A172 (cell line): ENCODE results near the gene CEP250. TPM values are rescaled to one million over a fixed set of nuclear protein-coding genes. Genes with fewer than 3 reads are reported as not detected.
"Not testable (repeated sequence)": the region's sequence is repeated elsewhere in the genome, so short reads cannot be mapped to it uniquely, and the experiment has no call there.

Experiments
- DNase-seq: peaks from one replicate; pipeline ENCODE4 v3.0.0-alpha.2; 2015; ENCODE audit warnings: low spot score
- total RNA-seq: library from RNA; depleted of rRNA; stranded (reverse); fragments of >200 nt; shearing (Covaris generic); gene quantifications from 2 replicates; pipeline ENCODE4 v1.2.3, GENCODE V29; 2014

Gene CEP250
- total RNA-seq, 1 experiment from 2014 or later = 18.4 TPM

DNA sequence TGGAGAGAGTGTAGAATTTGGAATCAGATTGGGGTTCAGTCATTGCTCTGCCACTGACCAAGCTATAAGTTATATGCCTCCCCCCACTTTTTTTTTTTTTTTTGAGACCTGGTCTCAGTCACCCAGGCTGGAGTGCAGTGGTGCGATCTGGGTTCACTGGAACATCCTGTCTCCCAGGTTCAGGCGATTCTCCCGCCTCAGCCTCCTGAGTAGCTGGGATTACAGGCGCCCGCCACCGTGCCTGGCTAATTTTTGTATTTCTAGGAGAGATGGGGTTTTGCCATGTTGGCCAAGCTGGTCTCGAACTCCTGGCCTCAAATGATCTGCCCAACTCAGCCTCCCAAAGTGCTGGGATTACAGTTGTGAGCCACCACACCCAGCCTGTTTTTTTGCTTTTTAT lies 1.3 kb downstream of the CEP250 start:
- DNase-seq = not testable (repeated sequence)

DNA sequence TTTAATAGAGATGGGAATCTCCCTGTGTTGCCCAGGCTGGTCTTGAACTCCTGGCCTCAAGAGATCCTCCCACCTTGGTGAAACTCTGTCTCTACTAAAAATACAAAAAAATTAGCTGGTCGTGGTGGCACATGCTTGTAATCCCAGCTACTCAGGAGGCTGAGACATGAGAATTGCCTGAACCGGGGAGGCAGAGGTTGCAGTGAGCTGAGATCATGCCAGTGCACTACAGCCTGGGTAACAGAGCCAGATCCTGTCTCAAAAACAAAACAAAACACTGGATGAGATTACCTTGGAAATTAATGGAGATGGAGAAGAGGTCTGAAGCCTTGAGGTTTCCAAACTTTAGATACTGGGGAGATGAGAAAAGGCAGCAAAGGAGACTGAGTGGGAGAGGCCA lies 2.1 kb downstream of the CEP250 start:
- not testable (repeated sequence) for DNase-seq

DNA sequence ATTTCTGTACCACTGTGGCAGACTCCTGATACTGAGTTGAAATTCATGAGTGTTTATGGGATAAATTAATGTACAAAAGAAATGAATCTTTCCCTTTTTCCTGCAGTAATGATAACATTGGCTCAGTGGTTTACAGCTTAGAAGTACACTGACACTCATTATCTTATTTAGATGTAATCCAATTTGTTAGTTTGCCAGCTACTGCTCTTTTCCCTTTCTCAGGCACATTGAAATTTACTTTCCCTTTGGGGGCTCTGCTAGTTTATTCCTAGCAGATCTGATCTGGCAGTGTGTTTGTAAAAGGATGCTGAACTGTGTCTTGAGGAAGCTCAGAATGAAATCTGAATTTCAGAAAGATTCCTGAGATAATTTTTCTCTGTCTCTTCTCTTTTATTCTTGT lies 3.0 kb downstream of the CEP250 start:
- DNase-seq = no peak

DNA sequence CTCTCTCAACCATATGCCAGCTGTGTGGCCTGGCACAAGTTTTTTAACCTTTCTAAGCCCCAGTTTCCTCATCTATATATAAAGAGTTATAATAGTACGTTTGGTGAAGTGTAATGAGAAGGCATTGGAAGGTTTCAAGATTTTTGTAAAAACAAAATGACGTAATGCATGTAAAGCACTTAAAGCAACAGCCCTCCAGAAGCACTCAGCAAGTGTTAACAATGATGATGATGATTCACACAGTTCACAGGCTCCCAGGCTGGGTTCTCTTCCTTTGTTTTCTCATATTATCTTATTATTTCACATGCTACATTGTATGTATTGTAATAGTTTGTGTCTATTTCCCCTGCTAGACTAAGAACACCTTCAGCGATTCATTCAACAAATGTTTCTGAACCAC lies 6.2 kb downstream of the CEP250 start:
- DNase-seq = no peak

DNA sequence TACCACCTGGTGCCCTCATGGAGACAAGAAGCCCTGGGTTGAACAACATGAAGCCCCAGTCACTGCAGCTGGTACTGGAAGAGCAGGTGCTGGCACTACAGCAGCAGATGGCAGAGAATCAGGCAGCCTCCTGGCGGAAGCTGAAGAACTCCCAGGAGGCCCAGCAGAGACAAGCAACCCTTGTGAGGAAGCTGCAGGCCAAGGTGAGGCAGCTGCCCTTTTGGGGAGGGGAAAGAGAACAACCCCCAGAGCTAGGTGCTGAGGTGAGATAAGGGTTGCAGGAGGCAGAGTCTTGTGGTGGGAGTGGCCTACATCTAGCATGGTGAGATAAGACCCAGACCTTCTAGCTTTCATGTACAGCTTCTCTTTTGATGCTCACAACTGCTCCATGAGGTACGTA lies 7.0 kb downstream of the CEP250 start:
- no peak for DNase-seq

DNA sequence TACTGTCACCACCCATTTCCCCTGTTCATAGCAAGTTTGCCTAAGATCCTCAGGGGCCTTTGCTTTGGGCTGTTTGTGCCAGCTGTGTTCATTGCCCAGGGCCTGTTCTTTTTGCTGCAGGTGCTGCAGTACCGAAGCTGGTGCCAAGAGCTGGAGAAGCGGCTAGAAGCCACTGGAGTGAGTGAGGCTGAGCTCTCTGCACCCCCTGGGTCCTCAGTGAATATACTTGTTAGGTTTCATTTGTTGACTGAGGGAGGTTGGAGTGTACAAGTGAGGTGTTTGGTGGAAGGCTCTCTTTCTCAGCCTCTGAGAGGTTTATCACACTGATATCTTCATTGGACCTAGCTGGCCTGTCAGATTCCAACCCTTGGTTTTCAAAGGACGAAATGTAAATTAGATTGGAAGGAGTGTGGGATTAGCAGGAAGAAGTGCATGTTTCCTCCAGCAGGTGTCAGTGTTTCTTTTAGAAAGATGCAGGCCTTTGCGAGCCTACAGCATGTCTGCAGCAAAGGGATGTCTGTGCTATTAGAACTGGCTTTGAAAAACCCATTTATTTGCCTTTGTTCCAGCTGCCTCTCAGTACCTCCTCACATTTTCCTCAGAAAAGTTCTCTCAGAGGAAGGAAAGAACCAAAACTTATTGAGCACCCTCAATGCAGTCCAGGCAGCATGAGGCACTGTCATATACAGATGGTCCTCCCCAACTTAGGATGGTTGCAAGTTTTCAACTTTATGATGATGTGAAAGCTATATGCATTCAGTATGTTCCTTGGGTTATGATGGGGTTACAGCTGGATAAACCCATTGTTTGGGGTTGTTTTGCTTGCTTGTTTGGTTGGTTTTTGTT lies 8.3 kb downstream of the CEP250 start:
- peak; percentile 75 for DNase-seq

DNA sequence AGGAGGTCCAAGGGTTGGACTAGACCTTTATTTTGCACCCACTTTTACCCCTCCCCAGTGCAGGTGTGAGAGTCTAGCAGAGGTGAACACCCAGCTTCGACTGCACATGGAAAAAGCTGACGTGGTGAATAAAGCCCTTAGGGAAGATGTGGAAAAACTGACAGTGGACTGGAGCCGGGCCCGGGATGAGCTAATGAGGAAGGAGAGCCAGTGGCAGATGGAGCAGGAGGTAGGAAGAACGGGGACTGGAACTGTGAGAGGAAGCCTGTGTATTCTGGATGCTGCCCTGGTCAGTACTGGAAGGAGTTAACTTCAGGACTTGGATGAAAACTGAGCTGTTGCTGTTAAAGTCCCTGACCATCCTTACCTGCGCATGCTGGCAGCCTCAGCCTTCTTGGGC lies 10.6 kb downstream of the CEP250 start:
- no peak for DNase-seq

DNA sequence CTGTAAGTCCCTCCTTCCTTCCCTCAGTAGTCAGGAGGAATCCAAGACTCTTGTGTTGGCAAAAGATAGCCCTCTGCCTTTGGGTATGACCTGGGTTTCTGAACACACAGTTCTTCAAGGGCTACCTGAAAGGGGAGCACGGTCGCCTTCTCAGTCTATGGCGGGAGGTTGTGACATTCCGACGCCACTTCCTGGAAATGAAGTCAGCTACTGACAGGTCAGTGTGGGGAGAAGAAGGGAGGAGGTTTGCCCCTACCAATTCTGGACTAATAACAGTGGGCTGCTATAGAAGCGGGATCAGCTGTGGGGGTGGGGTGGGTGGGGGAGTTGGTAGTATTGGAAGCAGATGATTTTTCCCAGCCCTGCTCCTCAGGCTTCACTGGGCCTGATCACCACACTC lies 11.5 kb downstream of the CEP250 start:
- DNase-seq = no peak

DNA sequence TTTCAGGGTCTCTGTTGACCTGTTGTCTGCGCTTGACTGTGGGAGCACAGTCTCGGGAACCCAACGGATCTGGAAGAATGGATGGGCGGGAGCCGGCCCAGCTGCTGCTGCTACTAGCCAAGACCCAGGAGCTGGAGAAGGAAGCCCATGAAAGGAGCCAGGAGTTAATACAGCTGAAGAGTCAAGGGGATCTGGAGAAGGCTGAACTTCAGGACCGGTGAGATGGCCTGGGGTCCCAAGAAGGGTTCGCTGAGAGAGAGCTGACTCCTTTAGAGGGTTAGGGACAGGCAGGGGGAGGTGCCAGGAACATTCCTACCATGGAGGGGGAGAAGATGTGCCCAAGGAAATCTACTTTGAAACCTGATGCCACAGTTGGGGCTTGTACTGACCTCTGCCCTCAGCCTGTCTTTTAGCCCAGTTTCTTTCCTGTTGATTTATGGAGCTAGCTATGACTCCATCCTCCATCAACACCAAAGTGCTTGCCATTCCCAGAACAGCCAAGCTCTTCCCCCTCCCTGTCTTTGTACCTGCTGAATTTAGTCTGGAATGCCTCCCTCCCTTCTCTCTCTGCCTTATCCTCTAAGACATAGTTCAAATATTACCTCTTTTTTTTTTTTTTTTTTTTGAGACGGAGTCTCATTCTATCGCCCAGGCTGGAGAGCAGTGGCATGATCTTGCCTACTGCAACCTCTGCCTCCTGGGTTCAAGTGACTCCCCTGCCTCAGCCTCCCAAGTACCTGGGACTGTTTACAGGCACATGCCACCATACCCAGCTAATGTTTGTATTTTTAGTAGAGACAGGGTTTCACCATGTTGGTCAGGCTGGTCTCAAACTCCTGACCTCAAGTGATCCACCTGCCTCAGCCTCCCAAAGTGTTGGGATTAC lies 12.2 kb downstream of the CEP250 start:
- DNase-seq = peak; percentile 75

DNA sequence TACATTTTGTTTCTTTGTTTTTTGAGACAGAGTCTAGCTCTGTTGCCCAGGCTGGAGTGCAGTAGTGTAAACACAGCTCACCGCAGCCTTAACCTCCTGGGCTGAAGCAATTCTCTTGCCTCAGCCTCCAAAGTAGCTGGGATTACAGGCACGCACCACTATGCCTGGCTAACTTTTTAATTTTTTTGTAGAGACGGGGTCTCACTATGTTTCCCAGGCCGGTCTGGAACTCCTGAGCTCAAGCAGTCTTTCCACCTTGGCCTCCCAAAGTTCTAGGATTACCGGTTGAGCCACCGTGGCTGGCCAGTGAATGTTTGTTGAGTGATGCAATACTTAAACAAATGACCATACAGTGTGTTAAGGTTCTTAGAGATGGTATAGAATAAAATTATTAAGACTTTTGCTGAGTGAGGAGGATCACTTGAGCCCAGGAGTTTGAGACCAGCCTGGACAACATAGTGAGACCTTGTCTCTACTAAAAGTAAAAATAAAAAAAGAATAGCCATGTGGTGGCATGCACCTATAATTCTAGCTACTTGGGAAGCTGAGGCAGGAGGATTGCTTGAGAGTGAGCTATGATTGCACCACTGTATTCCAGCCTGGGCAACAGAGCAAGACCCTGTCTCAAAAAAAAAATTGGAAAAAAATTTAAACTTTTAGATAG lies 13.4 kb downstream of the CEP250 start:
- no peak for DNase-seq

DNA sequence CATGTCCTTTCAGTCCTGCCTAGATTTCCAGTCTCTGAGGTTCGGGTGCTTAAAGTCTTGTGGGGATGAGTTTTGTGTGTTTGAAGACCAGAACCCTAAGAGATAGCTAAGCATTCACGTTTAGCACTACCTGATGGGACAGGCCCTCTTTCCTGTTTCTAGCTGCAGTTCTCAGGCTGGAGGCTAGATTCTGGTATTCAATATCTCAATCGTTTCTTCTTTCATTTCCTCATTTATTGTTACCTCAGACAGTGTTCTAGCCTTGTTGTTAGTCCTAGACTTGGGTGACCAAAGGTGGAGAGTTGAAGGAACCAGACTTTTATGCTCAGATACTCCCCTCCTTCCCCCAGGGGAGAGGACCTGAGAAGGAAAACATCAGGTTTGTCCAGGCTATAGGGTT lies 16.8 kb downstream of the CEP250 start:
- no peak for DNase-seq

DNA sequence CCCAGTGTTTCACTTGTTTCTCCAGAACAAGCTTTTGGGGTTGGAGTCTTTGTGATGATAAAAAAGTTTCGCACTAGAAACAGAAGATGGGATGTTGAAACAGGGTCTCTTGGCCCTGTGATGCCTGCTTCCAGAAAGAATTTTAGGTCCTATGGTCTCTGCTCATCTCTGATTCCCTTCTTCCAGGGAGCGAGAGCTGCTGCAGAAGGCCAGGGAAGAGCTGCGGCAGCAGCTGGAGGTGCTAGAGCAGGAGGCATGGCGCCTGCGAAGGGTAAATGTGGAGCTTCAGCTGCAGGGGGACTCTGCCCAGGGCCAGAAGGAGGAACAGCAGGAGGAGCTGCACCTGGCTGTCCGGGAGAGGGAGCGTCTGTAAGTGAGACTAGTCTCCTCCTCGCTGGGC lies 18.3 kb downstream of the CEP250 start:
- DNase-seq = no peak

DNA sequence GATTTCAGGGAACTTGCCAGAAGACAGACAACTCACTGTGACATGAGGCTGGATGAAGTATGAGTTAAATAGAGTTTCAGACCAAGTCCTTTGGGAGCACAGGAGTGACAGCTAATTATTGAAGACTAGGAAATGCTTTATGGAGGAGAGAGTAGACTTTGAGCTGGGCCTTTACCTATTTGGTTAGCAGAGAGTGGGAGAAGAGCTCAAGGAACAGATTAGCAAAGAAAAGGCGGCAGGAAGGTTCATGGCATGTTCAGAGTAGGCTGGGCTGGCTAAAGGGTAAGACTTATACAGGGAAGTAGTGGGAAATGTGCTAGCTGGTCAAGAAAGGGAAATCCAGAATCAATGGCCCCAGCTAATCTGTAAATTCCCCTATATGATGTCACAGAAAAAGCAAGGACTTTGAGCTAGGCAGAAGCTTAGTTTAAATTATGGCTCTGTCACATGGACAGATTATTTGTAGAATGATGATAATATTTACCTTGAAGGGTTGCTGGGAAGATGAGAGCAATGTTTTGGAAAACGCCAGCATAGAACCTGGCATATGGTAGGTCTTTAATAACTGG lies 19.0 kb downstream of the CEP250 start:
- DNase-seq = no peak

DNA sequence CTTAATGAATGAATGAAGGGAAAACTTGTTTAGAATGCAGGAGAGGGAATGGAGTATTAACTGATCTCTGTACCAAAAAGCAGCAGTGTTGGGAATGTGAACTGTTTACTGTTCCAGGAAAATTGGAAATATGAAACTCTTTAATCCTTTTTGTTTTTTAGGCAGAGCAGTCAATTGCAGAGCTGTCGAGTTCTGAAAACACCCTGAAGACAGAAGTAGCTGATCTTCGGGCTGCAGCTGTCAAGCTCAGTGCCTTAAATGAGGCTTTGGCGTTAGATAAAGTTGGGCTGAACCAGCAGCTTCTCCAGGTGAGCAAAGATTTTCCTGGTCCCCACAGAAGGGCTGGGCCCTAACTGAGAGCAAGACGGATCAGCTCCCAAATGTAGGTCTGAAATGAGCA lies 20.9 kb downstream of the CEP250 start:
- DNase-seq = no peak

DNA sequence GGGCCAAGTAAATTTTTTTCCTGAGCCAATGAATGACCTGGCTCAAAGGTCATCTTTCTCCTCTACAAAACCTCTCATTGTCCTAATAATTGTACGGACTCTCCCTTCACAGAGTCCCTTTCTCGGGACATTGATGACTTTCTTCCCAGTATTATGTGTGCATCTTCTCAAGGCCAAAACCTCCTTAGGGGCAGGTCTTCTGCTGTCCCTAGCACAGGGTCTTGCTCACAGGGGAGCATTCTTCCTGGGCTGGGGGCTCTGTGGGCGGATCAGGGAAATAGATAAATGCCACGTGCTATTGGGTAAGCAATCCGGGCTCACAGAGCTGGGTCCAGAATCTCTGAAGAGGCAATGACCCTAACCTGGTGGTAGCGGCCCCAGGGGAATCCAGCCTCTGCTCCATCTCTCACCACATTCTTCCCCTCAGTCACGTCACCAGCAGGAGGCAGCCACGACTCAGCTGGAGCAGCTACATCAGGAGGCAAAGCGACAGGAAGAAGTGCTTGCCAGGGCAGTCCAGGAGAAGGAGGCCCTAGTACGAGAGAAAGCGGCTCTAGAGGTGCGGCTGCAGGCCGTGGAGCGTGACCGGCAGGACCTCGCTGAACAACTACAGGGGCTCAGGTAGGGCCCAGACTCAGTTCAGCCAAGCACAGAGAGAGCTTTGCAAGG lies 23.5 kb downstream of the CEP250 start:
- no peak for DNase-seq

DNA sequence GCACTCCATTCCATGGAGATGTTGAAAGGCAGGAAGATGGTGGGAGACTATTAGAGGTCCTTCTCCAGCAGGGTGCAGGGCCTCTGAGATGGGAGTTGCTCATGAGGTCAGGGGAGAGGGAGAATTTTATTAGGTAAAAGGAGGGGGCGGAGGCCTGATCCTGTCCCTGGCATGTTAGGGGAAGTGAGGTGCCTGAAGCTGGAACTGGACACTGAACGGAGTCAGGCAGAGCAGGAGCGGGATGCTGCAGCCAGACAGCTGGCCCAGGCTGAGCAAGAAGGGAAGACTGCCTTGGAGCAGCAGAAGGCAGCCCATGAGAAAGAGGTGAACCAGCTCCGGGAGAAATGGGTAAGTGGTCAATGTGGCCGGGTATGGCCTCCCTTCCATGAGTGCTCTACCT lies 24.4 kb downstream of the CEP250 start:
- DNase-seq = no peak

DNA sequence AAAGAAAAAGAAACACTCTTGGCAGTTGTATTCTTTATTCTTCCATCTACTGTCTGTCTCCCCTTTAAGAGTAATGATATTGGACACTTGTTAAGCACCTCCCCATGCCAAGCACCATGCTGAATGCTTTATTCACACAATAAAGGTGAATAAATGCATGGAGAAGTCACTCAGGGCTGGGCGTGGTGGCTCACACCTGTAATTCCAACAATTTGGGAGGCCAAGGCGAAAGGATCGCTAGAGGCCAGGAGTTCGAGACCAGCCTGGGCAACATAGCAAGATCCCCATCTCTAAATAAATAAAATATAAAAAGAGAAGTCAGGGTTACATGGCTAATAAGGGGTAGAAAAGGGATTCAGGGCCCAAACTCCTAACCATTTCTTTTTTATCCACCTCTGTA lies 32.1 kb downstream of the CEP250 start:
- no peak for DNase-seq

DNA sequence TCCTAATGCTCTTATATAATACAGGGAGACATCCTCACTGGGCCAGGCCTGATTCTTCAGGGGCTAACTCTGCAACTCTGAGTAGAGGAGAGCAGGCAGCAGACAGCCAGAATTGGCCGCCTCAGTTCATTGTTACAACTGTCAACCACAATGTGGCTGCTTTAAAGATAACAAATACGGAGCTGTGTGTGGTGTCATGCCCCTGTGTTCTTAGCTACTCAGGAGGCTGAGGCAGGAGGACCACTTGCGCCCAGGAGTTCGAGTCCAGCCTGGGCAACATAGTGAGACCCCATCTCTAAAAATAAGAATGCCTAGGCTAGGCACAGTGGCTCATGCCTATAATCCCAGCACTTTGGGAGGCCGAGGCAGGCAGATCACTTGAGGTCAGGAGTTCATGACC lies 34.3 kb downstream of the CEP250 start:
- DNase-seq = no peak

DNA sequence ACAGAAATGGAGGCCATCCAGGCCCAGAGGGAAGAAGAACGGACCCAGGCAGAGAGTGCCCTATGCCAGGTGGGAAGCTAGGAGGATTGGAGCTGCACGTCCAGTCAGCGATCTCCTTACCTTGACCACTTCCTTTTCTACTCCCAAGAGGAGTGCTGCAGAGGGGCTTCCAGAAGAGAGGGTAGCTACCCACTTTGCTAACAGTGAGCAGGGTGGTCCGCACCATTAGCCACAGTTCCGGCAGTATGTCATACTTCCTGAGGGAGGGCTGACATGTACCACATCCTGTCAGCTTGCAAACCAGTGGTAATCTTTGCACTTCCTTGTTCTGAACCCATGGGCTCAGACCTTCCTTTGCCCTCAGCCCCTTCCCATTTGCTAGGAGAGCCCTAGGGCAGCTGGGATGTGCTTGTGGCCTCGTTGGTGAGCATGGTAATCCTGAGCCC lies 35.4 kb downstream of the CEP250 start:
- no peak for DNase-seq

DNA sequence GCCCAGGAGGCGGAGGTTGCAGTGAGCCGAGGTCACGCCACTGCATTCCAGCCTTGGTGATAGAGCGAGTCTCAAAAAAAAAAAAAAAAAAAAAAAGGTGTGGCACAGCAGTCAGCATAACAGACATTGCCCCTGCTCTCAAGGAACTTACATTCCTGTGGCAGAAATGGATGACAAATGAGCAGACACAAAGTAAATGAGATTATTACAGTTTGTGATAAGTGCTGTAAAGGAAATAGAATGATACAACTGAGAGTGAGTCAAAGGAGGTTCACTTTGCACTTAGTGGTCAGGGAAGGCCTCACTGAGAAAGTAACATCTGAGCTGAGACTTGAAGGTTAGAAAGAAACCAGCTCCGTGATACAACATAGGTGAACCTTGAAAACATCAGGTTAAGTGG lies 36.4 kb downstream of the CEP250 start:
- DNase-seq = no peak

DNA sequence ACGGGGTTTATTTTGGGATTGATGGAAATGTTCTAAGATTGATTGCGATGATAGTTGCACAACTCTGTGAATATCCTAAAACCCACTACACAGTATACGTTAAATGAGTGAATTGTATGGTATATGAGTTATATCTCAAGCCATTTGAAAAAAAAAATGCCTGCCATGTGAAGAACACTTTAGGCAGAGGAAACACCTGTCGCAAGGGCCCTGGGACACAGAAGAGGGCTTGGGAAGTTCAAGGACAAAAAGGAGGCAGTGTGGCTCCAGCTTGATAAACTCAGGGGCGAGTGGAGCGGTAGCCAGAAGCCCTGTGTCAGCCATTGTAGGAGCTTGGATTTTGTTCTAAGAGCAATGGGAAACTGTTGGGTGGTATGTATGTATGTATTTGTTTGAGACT lies 37.0 kb downstream of the CEP250 start:
- no peak for DNase-seq

DNA sequence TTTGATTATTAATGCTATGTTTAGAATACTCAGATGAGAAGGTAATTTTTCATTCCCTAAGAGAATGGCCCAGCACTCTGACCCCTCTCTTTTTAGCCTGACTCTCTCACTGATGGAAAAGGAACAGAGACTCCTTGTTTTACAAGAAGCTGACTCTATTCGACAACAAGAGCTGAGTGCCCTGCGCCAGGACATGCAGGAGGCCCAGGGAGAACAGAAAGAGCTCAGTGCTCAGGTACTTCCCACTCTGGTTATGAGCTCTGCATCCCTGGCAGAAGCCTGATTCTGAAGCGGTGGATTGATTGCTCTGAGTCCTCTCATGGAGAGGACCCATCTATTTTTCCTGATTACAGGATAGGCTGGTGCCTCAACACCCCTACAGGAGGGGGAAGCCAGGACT lies 41.1 kb downstream of the CEP250 start:
- no peak for DNase-seq
